Colonic mucosa (tissue), 4 donors: ENCODE data around the gene CYLD. TPM values are rescaled to one million over a fixed set of nuclear protein-coding genes. Genes with fewer than 3 reads are reported as not detected.
A peak's percentile ranks its signal among the peaks of the same experiment; 100 is the strongest.

Experiments
- DNase-seq: peaks from one replicate; pipeline ENCODE4 v3.0.0-alpha.2; 2020
- H3K27ac ChIP-seq: fragments of 200-600 bp; one replicate; pipeline ENCODE4 v1.8.0; 2021
- H3K27me3 ChIP-seq: fragments of 200-600 bp; one replicate; pipeline ENCODE4 v1.8.0; 2021
- H3K36me3 ChIP-seq: fragments of 200-600 bp; one replicate; pipeline ENCODE4 v1.8.0; 2021
- H3K4me1 ChIP-seq: fragments of 200-600 bp; one replicate; pipeline ENCODE4 v1.8.0; 2021; ENCODE audit warnings: mild to moderate bottlenecking
- H3K4me3 ChIP-seq: fragments of 200-600 bp; one replicate; pipeline ENCODE4 v1.8.0; 2021
- H3K9ac ChIP-seq, 2 donors: one replicate each; pipeline ENCODE4 v1.7.0; 2013; ENCODE audit warnings: control low read depth in 2 of 2, low read depth in 2 of 2, low read length in 2 of 2
- H3K9me3 ChIP-seq: fragments of 200-600 bp; one replicate; pipeline ENCODE4 v1.8.0; 2021
- CTCF ChIP-seq: fragments of 200-600 bp; IDR thresholded peaks from one replicate; pipeline ENCODE4 v1.8.0; 2022; ENCODE audit warnings: antibody characterized with exemption, mild to moderate bottlenecking
- intact Hi-C: fragments of 100-400 bp; cut with DNase I; formaldehyde crosslinking; loops from one replicate; pipeline ENCODE4 v1.14.1; 2022
- total RNA-seq, 2 donors: library from RNA; stranded (reverse); fragmentation: NEBNext Ultra II Directional in 1 of 2; extraction: Animal tissue kit (Norgen Biotek cat#: 25700) in 1 of 2; gene quantifications; one replicate each; pipeline ENCODE4 v1.2.1, GENCODE V29; 2021
- donor health status: healthy.
- donor health status: DM: no; HTN: no; CAD: no.
- donor health status: DM: no; HTN: no; CAD: no.

Gene CYLD
- total RNA-seq = 10 to 100 TPM; 15.8 to 31.5 TPM

GRCh38 chr16:50741781-50742575, at the start of gene CYLD:
CYLD (plus strand) TSS chr16:50742086; CDS start chr16:50749699, 7,613 bp downstream.
- peak; percentile 99 for DNase-seq
- H3K4me1 ChIP-seq = no peaks in the 10 kb centered on the region
- peak within 1 kb of the TSS; percentile 86 for H3K27ac ChIP-seq
- H3K9ac ChIP-seq = peak within 1 kb of the TSS; percentile 85 to 90
- peak within 1 kb of the TSS; percentile 88 for H3K4me3 ChIP-seq
- H3K27me3 ChIP-seq = no peaks in the 10 kb centered on the region
- TF ChIP-seq CTCF = no peak
- no peaks in the 10 kb centered on the region for H3K9me3 ChIP-seq
- intact Hi-C loops = no loop called here
- H3K36me3 ChIP-seq = no peaks in the 10 kb centered on the region

- no peak overlapping the region for H3K9ac ChIP-seq
- no peak overlapping the region for H3K4me3 ChIP-seq
- no peaks in the 10 kb centered on the region for H3K9me3 ChIP-seq
- no peak overlapping the region for H3K27ac ChIP-seq
- intact Hi-C loops = no loop called here
- no peaks in the 10 kb centered on the region for H3K27me3 ChIP-seq
- H3K36me3 ChIP-seq = no peaks in the 10 kb centered on the region
- no peak for DNase-seq
- H3K4me1 ChIP-seq = peaks cover 12% of the 10 kb centered on the region
- no peak for TF ChIP-seq CTCF
These were observed 49.3 kb upstream of the CYLD start for GRCh38 chr16:50692644-50692998.

- H3K27me3 ChIP-seq = no peaks in the 10 kb centered on the region
- H3K4me1 ChIP-seq = peaks cover 12% of the 10 kb centered on the region
- no peaks in the 10 kb centered on the region for H3K36me3 ChIP-seq
- H3K4me3 ChIP-seq = peak within 1 kb of the TSS; percentile 43
- H3K9me3 ChIP-seq = no peaks in the 10 kb centered on the region
- peak within 1 kb of the TSS; percentile 8 to 48 for H3K9ac ChIP-seq
- TF ChIP-seq CTCF = no peak
- no peak within 1 kb of the TSS for H3K27ac ChIP-seq
- DNase-seq = no peak
- intact Hi-C loops = no loop called here
These were observed 48.7 kb upstream of the CYLD start, which contains the start of gene NOD2 for GRCh38 chr16:50692999-50693781. NOD2 (plus strand) TSS chr16:50693606; CDS start chr16:50699496, 5,890 bp downstream.

GRCh38 chr16:50694206-50694605, 47.7 kb upstream of the CYLD start:
- Histone ChIP-seq H3K36me3 (no peaks in the 10 kb centered on the region), H3K9ac (peak overlapping the region; percentile 8 to 48), H3K9me3 (no peaks in the 10 kb centered on the region), H3K27me3 (no peaks in the 10 kb centered on the region), H3K27ac (no peak overlapping the region), H3K4me3 (peak overlapping the region; percentile 43), H3K4me1 (peaks cover 12% of the 10 kb centered on the region)
- intact Hi-C loops = no loop called here
- no peak for DNase-seq
- TF ChIP-seq CTCF = no peak

GRCh38 chr16:50695017-50696000, 46.6 kb upstream of the CYLD start:
- Histone ChIP-seq H3K27me3 (no peaks in the 10 kb centered on the region), H3K4me1 (peaks cover 12% of the 10 kb centered on the region), H3K36me3 (no peaks in the 10 kb centered on the region), H3K9me3 (no peaks in the 10 kb centered on the region), H3K4me3 (no peak overlapping the region), H3K27ac (peak overlapping the region; percentile 20), H3K9ac (no peak overlapping the region)
- no peak for DNase-seq
- TF ChIP-seq CTCF = no peak
- intact Hi-C loops = no loop called here
